Umbilical cord (tissue), 2 donors: ENCODE results near the gene TRMT2A. TPM values are rescaled to one million over a fixed set of nuclear protein-coding genes. Genes with fewer than 3 reads are reported as not detected.

Experiments
- DNase-seq: peaks from one replicate; pipeline ENCODE4 v3.0.0-alpha.2; 2015; ENCODE audit warnings: low spot score
- total RNA-seq: library from RNA; depleted of rRNA; stranded (reverse); fragments of >200 nt; gene quantifications from one replicate; pipeline ENCODE4 v1.2.3, GENCODE V29; 2014; ENCODE audit warnings: low replicate concordance; ENCODE audit not compliant: insufficient read depth

TRMT2A gene
- total RNA-seq, 1 donor from 2014 or later: 30.8 TPM

DNA sequence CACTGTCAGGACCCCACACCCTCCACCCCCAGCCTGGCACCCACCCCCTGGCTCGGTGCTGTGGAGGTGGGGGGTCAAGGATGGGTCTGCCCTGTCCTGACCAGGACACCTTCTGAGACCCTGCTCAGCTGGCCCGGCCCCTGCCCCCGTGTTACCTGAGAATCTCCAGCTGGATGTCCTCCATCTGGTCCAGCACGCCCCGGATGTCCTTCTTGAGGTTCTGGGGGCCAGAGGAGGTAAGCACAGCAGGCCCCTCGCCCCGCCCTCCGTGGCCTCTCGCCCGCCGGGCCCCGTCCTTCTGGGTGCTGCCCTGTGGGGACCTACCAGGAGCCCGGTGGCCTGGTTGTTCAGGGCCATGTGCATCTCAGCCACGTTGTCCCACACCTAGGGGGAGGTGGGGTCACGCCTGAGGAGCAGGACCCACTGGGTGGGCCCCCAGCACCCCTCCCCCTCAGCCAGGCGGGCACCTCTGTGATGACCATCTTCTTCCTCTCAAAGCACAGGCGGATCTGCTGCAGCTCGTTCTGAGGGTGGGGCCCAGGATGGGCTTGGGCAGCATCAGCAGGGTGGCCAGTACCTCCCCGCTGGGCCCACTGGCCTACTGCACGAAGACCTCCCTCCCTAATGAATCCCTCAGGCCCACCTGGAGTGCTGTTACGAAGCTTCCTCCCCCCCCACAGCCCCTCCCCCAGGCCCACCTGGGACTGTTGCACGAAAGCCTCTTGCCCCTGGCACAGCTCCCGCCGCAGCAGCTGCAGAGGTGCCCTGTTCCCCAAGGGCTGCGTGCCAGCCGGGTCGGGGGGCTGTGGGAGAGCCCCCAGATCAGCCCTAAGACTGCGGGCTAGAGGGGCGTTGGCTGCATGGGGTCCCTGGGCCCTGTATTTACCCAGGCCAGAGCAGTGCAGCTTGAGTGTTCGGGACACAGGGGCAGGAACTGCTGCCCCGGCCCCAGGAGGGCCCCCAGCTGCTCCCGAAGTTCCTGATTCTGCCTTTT, 32.5 kb upstream of the TRMT2A start:
- no peak for DNase-seq

DNA sequence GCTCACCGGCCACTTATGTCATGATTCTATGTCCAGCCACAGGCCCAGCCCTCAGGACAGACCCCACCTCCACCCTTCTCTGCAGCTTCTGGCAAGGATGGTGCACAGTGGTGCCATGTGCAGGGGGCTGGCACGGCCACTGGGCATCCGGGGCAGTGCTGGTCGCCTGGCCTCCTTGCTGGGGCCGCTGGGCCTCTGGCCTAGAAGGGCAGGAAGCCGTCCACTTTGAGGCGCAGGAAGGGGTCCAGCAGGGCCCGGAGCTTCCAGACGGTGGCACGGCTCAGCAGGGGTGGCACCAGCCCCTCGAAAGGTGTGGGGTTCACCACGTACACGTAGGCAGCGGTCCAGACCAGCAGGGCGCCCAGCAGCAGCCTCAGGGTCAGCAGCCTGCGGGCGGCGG, 31.4 kb upstream of the TRMT2A start:
- no peak for DNase-seq

DNA sequence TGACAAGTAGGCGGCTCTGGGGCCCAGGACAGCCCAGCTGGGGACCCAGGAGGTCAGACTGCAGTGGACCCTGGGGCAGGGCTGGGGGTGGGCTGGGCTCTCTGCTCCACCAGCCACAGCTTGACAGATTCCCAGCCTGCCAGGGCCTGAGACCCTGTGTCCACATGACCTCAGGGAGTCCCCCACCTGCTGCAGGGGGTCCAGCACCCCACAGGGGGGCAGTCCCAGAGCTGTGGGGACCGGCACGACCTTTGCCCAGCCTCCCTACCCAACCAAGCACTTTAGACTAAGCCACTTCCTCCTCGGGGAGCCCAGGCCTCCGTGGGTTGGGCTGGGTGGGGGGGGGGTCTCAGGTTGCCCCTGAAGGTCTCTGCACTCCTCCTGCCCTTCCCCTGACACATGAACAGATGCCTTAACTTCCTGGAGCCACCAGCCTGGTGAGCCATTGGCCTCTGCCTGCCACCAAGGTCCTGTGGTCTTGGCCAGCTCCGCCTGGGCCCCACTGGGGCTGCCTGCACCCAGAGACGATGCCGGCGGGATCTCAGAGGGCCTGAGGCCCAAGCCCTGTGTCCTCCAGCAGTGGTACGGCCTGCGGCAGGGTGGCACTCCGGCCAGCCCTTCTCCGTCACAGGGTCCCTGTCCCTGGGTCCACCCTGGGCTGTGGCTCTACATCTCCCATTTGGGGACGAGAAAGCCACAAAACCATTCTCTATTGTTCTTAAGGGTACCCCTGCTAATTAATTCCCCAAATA, 30.4 kb upstream of the TRMT2A start:
- no peak for DNase-seq

DNA sequence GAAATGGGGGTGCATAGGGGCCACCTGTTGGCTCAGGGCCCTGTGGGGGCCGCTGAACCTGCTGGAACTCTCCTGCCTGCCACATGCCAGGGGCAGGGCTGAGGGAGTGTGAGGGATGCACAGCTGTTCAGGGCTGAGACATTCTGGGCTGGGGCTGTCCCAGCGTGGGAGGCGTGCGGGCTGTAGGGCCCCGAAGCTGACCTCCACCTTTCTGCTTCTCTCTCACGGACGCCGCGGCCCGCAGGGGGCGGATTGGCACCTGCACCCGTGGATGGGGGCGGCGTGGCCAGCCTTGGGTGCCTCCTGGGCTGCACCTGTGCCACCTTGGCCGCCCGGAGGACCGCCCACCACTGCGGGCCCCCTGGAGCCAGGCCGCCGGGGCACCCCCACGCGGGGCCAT, 29.8 kb upstream of the TRMT2A start:
- DNase-seq: no peak

DNA sequence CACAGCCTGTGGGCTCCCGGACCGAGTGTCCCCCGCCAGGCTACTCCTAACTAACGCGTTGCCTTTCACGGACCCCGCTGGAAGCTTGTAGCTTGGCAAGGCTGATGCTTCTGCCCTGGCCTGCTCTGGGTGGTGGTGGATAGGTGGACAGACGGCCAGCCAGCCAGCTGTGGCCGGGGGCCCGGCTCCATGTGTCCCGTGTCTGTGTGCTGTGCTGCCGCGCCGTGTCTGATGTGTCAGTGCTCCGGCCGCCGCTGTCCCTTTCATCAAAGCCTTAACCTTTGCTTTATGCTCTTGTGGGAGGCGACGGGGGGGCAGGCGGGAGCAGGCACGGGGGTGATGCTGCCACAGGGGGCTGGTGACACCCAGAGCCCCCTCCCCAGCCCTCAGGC, 28.8 kb upstream of the TRMT2A start:
- no peak for DNase-seq

DNA sequence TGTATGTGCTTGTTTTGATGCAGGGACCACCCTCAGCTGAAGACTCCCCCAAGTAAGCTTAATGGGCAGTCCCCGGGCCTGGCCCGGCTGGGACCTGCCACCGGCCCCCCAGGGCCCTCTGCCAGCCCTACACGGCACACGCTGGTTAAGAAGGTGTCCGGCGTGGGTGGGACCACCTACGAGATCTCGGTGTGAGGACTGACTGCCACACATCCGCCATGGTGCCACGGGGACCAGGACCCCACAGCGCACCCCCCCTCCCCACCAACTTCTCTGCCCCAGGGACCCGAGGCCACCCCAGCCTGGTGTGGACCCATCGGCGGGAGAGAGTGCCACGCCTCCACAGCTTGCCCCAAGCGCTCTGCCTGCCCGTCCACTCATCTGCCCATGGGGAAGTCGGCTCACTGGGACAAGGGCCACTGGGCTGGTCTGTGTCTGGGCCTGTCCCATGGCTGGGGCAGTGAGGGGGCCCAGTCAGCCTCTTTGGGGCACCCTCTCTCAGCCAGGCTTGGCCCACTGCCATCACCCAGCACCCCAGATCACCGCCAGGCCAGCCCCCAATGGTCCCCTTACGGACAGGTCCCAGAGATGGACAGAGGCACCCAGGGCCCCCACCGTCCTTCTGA, 28.3 kb upstream of the TRMT2A start:
- DNase-seq: no peak

DNA sequence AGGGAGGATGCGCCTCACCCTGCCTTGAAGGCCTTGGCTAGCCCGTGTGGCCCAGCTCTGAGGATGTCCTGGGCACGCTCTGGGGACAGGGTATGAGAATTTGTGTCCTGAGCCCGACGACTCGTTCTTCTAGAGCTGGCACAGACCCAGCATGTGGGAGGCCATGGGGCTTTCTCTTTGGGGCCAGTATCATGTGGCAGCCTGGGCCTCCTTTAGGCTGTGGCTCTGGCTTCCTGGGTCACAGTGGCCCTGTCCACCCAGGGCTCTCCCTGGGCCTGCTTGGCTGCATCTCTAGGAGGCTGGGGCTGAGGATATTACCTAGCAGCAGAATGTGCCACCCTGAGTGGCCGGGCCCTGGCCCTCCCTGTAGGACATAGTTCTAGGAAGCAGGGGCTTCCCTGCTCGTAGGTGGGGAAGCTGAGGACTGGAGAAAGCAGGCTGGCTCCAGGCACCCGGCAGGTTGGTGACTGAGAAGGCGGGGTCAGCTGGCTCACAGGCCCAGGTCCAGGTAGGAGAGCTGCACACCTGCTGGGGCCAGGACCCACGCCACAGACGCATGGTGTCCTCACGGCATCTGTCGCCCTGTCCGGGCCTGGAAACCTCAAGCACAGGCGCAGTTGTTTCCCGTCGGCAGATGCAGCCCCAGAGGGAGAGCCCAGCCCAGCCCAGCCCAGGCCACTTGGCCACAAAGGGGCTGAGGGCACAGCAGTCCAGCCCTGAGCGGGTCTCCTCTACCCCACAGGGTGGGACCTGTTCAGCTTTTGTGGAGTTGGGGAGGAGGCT, 27.0 kb upstream of the TRMT2A start:
- DNase-seq: no peak

DNA sequence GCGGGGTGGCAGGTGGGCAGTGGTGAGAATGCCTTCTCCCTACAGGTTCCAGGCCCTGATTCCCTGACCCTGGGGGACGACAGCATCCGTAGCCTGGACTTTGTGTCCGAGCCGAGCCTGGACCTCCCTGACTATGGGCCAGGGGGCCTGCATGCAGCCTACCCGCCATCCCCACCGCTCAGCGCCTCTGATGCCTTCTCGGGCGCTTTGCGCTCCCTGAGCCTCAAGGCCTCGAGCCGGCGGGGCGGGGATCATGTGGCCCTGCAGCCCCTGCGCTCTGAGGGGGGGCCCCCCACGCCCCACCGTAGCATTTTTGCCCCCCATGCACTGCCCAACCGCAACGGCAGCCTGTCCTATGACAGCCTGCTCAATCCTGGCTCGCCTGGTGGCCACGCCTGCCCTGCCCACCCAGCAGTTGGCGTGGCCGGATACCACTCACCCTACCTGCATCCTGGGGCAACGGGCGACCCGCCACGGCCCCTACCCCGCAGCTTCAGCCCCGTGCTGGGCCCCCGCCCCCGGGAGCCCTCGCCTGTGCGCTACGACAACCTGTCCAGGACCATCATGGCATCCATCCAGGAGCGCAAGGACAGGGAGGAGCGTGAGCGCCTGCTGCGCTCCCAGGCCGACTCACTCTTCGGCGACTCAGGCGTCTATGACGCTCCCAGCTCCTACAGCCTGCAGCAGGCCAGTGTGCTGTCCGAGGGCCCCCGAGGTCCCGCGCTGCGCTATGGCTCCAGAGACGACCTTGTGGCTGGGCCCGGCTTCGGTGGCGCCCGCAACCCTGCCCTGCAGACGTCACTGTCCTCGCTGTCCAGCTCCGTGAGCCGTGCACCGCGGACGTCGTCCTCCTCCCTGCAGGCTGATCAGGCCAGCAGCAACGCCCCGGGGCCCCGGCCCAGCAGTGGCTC, 25.9 kb upstream of the TRMT2A start:
- no peak for DNase-seq

DNA sequence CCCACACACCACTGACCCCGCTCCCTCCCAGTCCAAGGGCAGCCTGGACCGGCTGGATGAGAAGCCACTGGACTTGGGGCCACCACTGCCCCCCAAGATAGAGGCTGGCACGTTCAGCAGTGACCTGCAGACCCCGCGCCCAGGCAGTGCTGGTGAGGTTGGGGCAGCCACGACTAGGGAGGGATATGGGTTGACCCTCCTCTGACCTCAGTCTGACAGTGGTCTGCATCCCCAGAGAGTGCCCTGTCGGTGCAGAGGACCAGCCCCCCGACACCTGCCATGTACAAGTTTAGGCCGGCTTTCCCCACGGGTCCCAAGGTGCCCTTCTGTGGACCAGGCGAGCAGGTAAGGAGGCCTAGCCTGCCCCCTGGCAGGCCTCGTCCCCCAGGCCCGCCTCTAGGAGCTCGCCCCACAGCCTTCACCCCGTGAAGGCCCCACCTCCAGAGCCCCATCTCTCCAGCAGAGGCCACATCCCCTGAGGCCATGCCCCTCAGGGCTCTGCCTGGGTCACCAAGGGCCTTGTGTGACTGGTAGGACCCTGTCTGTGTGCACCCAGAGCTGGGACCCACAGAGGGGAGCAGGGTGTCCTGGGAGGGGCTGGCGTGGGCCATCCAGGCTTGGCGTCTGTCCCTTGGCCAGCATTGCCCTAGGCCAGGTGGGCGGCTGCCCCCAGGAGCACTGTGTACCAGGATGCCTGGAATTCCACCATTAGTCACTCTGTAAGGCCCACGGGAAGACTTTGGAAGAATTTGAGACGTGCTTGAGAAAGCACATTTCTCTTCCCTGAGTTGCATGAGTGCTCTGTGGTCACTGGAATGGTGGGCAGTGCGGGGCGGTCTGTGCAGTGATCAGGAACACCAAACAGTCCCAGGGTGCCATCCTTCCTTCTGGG, 24.4 kb upstream of the TRMT2A start:
- no peak for DNase-seq

DNA sequence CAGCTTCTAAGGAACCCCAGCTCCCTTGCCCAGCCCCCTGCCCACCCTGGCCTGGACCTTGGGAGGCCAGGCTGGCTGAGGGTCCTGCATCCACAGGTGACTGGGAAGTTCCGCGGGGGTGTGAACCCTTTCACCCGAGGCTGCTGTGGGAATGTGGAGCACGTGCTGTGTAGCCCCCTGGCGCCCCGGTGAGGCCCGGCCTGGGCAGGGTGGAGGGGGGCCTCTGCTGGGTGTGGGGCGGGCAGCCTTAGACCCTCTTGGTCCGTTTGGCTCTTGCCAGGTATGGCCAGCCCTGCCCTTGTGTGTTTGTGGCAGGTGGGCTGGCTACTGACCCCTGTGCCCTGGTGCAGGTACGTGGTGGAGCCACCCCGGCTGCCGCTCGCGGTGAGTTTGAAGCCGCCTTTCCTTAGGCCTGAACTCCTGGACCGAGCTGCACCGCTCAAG, 23.5 kb upstream of the TRMT2A start:
- no peak for DNase-seq

DNA sequence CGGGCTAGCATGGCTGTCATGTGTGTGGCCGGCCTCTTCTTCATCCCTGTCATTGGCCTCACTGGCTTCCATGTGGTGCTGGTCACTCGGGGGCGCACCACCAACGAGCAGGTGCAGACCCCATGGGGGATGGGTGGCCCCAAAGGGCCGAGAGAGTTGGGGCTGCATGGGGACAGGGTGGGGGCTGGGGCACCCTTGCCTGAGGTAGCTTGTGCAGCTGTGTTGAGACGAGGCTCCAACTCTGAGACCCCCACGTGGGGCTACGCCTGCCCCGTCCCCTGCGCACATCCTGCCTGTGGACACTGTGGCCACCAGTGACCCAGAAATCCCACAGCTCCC, 23.1 kb upstream of the TRMT2A start:
- DNase-seq: no peak

DNA sequence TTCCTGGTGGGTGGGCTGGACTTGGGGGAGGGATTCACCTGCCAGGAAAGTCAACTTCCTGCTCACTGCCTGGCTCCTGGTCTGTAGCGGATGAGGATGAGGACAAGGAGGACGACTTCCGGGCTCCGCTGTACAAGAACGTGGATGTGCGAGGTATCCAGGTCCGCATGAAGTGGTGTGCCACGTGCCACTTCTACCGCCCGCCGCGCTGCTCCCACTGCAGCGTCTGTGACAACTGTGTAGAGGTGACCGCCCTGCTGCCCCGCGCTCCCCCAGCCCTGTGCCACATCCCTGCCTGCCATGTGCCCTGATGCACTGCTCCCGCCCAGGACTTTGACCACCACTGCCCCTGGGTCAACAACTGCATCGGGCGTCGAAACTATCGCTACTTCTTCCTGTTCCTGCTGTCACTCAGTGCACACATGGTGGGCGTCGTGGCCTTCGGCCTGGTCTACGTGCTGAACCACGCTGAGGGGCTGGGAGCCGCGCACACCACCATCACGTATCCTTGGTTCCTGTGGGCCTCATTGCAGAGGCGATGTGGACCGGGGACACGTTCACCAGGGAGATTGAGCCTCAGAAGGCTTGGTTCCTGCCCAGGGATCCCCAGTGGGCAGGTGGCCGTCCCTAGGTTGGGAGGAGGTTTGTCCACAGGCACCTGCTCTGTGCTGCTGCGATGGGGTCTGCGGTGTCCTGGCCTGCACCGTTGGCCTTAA, 22.5 kb upstream of the TRMT2A start:
- DNase-seq: no peak

DNA sequence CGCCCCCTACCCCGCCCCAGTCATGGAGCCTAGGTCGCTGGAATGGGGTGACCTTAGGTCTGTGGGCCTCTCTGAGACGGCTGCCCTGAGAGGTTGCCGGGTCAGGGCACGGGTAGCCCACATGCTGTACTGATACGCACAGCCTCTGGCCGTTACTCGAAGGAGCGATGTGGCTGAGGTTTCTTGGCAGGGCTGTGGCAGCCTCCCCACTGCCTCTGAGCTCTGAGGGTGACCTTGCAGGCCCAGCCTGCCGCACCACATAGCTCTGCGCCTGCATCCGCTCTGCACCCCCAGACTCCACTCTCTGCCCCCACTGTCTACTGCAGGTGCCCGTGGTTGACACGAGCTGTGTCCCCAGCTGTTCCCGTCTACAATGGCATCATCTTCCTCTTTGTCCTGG, 21.8 kb upstream of the TRMT2A start:
- DNase-seq: no peak

DNA sequence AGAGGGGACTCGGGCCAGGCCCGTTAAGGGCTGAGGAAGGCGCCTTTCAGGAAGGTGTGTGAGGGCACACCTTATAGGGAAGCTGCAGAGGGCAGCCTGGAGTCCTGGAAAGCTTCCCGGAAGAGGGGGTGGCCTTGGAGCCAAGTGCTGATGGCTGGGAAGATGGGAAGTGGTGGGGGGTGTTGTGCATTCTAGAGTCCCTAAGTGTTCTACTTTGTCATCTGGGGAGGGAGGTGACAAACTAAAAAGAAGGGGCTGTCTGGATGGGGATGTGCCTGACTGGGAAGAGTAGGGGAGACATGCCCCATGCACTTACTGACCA, 21.4 kb upstream of the TRMT2A start:
- no peak for DNase-seq

DNA sequence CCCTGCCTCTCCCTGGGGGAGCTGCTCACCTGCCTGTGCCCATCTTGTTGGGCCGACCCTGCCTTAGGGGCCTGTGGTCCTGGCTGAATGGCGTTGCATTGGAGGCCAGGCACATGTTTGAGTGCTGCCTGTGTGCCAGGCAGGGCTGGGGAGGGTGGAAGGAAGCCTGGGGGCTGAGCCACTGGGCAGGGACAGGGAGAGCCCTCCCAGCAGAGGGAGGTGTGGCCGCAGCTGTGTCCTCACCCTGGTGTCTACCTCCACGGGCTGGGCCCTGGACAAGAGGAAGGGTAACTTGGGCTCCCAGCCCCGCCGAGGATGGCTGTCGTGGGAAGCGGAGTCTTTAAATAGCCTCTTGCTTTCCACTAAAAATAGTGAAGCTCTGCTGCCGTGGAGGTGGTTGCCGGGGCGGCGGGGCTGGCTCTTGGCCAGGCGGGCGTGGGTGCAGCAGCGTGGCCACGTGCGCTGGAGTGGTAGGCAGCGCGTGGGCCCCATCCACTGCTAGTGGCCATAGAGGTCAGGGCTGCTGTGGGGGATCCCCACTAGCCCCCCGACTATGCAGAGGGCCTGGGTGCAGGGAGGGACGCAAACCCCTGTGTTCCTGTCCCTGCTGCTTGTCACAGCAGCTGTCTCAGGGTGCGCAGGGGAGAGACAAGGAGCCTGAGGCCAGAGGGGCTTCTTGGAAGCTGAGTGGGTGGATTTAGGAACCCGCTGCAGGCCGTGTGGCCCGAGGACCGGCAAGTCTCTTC, 20.8 kb upstream of the TRMT2A start:
- no peak for DNase-seq

DNA sequence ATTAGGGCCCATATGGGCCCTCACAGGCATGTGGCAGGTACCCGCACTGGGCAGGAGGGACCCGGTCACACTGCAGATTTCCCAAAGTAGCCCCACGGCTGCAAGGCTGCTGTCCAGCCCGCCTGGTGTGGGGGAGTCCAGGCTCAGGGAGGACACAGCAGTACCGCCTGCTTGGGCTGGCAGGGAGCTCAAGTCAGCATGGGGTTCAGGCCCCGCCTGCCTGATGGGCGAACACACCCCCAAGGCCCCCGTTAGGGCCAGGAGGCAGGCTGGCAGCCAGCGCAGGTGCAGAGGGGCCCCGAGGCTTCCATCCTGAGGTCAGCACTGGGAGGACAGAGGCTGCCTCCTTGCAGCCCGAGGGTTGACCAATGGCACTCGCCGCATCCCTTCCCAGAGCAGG, 20.1 kb upstream of the TRMT2A start:
- DNase-seq: no peak

DNA sequence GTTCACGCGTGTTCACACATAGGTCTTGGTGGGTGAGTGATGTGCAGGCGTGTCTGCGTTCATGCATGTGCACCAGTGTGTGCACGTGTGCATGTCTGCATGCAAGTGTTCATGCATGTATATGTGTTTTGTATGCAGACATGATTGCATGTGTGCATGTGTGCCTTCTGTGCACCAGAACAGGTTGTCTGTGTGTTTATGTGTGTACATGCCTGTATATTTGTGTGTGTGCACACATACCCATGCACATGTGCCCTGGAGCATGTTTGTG, 19.5 kb upstream of the TRMT2A start:
- no peak for DNase-seq

DNA sequence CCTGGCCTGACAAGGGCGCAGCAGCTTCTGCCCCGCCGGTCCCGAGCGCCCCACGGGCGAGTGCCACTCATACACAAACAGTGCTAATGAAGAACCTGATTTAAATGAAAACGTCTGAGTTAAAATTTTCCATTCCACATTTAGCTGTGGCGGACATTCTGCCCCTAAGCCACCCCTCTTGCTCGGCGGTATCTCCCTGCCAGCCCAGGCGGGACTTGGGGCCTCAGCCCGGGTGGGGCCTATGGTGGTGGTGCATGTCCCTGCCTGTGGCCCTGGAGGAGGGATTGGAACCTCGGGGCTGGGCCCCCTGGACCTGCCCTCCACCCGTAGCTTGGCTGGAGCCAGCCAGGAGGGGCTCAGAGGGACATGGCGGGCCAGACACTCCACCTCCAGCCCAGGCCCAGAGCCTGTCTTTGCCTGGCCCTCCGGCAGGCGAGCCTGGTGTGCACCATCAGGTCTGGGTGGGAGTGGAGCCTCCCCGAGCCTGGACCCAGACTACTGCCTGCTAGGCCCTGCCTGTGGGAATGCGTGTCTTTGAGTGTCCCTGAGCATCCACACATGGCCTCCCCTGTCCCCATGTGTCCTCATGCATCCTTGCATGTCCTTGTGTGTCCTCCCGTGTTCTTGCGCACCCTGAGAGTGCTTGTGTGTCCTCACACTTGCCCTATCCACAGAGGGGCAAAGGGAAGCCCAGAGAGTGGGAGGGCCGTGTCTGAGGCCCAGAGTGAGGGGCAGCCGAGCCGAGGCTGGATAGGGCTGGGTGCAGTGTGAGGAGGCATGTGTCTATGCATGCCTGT, 19.0 kb upstream of the TRMT2A start:
- DNase-seq: no peak
